Activated CD8-positive, alpha-beta memory T cell treated with anti-CD3 and anti-CD28 coated beads for 1 hour (primary cell): ENCODE data around the gene RAET1E.
A peak's percentile ranks its signal among the peaks of the same experiment; 100 is the strongest.
"Not testable (repeated sequence)": the region's sequence is repeated elsewhere in the genome, so short reads cannot be mapped to it uniquely, and the experiment has no call there.

Experiments
- DNase-seq, 2 donors: peaks; one replicate each; pipeline ENCODE4 v3.0.0-alpha.2; 2020; ENCODE audit warnings: low read depth in 1 of 2; ENCODE audit errors: extremely low read depth in 1 of 2

RAET1E gene

DNA sequence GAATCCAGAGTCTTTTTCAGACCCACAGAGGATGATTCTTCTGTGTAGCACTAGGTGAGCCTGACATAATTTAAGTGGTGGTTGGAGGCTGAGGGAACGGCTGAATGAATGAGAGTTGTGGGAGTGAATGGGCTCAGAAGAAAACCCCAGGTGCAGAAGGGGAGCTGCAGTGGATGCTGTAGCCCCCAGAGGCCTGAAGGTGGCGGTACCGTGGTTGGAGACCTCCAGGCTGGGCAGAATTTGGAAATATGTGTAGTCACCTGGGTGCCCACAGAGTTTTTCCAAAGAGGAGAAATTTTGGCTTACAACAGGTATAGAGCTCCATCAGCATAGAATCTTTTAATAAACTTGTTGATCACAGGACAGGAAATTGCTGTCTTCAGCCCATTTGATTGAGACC, 31.5 kb upstream of the RAET1E start:
- no peak for DNase-seq

DNA sequence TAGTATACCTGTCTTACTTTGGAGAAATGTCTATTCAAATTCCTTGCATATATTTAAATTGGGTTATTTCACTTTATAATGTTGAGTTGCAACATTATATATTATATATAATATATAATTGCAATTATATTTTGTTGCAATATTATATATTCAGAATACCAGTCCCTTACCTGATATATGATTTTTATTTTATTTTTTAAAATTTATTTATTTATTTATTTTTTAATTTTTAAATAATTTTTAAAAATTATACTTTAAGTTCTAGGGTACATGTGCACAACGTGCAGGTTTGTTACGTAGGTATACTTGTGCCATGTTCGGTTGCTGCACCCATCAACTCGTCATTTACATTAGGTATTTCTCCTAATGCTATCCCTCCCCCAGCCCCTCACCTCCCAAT, 29.1 kb upstream of the RAET1E start:
- not testable (repeated sequence) for DNase-seq

DNA sequence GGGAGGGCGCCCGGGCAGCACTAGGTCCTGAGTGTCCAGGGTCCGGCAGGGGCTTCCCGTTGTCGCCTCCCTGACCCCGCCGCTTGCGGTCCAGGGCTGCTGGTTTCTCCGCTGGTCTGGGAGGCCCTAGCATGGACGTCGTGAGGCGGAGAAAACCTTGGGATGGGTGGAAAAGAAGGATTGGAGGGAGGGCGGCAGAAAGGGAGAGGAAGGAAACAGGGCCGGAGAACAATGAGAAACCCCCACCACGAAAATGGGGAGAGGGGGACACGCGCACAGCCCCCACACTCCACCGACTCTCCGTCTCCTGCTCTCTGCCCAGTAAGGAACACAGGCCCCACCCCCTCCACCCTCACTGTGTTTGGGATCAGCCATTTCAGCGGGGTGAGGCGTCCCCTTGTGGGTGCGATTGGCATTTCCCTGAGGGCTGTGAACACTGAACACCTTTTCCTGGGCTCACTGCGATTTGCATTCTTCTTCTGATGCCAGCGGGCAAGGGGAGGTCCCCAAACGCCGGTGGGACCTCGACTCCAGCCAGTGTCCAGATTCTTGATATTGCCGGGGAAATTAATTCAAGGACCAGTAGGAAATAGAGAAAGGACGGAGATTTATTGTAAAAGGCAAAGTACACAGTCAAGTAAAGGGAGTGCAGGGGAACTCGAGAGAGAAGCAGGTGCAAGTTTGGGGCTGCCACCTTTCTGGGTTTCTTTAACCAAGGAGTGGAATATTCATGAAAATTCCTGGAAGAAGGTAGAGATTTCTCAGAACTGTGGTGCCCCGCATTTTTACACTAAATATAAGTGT, 28.3 kb upstream of the RAET1E start:
- peak; percentile 30 to 55 for DNase-seq

DNA sequence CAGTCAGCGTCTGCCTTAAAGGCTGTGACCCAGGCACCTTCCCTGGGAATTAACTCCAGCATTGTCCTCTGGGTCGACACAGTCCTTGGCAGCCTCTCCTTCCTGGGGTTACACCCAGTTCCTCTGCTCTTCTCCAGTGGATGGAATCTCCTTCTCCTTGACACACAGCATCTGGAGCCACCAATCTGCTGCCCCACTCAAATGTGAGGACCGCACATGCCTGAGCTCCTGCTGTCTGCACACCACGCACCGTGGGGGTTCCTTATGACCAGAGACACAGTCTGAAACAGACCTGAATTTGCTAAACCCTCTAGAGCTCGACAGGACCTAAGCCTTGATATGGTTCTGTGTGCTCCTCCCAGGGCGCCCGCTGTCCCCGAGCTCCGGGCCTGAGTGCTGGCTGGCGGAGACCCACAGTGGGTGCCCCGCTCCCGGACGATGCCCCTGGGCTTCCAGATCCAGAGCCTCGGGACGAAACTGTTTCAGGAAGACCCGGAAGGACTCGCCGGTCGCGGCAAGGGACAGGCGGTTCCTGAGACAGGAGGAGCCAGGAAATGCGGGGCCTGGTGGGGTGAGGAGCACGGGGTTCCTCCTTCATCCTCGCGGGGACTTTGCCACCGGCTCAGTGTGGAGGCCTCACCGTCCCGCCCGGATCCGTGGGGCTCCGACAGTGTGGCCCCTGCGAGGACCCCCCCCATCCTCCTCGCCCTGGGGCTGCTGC, 27.5 kb upstream of the RAET1E start:
- no peak for DNase-seq

DNA sequence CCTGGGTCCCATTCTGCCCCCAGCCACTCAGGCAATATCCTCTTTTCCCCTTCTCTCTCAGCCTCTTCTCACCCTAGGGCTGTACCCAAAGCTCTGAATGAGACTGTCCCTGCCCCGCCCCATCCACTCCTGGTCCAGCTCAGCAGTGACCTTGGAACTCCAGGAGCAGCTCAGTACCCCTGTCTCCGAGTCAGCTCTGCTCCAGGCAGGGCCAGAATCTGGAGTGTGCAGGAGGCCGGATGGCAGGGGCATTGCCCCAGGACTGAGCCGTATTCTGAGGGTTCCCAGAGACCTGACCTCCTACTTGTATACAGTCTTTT, 27.0 kb upstream of the RAET1E start:
- no peak for DNase-seq

DNA sequence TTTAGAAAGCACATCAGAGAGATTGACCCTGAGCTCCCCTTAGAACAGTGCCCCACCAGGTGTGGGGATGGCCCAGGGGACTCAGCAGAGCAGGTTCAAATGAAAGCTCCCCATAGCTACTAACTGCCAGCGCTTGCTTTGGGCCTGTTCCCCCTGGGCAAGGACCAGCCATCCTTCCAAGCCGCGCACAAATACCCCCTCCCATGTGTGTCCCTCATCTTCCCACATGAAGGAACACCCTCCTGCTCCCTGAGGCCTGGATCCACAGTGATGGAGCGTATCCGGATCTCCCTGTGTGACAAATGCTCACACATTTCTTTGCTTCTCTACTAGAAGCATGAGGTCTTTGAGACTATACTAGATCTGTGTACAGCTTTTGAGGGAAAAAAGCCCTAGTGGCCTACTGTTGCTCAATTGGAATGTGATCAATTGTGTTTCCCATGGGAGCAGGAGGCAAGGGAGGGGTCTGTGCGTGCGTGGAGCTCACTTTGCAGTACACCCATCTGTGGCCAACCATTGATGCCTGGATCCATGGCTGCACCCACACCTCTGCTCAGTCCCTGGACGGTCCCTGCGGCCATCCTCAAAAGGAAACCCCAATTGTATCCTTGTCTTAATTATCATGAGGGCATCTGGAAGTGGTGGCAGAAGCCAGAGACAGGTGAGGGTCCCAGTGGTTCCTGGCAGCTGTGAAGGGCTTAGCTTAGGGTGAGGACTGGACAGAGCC, 26.5 kb upstream of the RAET1E start:
- no peak for DNase-seq

DNA sequence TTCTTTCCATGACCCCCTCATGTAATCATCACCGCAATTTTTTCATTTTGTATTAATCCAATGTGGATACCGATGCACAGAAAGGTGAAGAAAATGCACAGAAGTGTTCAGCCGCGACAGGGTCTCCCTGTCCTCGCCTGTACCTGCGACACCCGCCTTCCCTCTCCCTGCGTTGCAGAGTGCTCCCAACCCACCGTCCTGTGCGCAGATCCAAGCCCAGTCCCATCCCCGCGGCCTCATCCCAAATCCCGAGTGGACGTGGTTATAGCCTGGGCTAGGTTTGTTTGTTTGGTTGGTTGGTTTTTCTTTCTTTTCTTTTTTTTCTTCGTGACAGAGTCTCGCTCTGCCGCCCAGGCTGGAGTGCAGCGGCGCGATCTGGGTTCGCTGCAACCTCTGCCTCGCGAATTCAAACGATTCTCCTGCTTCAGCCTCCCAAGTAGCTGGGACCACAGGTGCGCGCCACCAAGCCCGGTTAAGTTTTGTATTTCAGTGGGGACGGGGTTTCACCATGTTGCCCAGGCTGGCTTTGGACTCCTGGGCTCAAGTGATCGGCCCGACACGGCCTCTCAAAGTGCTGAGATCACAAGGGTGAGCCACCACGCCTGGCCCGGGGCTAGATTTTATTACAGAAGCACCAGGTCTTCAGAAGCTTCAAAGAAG, 25.5 kb upstream of the RAET1E start:
- DNase-seq, result no peak

DNA sequence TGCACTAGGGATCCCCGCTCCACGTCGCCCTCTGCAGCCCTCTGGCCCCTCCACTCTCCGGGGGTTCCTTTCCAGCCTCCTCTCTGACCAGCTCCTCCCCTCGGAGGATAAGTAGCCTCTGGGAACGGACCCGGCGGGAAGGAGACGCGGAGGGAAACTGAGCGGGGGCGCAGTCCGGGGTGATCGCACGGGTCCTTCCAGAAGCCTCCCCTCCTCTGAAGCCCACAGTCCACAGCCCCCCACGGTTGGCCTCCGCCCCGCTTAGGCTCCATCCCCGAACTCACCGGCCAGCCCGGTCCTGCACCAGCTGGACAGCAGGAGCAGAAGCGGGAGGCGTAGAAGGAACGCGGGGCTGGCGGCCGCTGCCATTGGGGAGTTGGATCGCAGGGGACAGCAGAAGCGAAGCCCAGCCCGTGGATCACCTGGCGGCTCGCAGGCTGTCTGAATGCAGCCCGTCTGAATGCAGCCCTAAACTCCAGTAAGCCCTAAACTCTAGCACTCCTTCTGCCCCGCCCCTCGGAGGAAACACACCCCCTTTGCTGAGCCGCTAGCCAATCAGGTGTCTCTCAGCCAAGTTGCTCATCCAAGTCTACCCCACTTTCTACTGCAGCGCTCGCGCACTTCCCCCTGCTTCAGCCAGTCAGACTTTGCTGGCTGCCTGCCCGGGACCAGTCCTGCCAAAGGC, 24.9 kb upstream of the RAET1E start, which contains the start of gene RAET1G:
Gene RAET1G, minus strand, starts transcription at position 480 of the 685 bp plus-strand sequence. Its CDS starts 111 bp downstream, at position 369.
- DNase-seq, result peak; percentile 56 to 75

DNA sequence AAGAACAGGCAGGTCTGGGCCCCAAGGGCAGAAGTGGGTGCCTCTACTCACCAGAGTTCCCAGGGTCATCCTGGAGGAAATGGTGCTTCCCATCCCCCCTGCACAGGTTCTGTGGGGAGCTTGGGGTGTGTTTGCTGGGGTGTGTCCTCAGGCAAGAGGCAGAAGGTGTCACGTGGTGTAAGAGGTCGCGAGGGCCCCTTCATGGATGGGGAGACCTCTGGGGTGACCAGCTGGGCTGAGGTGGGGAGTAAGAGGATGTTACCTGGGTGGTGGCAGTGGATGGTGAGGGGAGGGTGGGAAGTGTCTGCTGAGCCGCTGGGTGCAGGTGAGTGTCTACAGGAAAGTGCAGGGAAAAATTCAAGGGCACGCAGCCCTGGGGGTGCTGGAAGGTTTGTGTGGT, 24.2 kb upstream of the RAET1E start:
- DNase-seq, result not testable (repeated sequence)

DNA sequence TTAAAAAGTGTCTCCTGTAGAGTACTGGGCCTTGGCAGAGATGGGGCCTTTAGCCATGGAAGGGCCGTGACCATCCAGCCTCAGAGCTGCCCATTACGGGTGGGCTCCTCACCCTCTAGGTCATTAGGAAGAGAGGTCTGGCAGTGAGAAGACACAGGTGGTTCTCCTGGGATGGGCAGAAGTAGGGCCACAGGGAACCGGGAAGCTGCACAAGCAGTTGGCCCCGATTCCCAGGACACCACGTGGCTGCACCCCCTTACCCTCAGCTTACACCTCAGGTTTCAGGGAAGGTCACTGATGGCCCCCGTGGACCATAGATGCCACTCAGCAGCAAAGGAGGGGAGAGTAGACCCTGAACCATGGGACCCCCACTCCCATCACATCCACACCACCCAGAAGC, 23.4 kb upstream of the RAET1E start:
- no peak for DNase-seq

DNA sequence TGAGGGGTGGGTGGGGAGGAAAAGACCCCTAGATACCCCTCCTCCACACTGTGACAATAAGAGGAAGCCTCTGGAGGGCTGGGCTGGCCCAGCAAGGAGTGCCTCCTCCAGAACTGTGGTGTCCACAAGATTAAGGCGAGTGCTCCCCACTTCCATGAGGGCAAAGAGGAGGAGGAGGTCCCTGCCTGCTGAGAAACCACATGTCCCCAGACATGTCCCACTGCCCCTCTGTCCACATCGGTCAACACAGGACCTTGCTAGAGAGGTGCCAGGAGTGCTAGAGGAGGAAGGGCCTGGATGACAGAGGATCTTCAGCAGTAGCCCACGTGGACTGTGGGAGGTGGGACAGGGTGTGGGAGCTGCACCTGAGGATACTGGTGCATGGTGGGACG, 21.9 kb upstream of the RAET1E start:
- DNase-seq, result no peak

DNA sequence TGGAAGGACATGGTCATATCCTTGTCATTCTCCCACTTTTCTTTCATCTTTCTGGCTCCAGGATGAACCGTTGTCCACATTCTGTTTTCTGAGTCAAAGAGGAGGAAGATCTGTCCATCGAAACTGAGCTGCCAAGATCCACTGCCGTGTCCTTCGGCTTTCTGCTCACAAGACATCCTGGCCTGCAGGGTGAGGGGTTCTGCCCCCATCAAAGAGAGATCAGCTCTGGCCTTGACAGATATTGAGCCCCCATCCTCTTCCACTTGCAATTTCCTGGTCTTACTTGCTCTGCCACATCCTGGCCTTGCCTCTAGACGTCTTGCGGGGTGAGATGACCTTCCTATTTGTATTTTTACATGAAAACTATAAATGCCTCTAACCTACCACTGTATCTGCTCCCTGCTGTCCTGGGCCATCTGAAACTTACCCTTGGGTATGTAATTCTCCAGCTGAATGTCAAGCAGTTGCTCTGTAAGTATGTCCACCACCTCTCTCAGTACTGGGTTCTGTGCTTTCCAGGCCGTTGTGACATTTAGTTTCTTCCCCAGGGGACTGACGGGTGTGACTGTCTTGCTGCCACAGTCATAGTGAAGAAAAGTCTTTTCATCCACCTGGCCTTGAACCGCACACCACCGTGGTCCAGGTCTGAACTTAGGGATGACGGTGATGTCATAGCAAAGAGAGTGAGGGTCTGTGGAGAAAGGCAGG, 21.4 kb upstream of the RAET1E start:
- not testable (repeated sequence) for DNase-seq

DNA sequence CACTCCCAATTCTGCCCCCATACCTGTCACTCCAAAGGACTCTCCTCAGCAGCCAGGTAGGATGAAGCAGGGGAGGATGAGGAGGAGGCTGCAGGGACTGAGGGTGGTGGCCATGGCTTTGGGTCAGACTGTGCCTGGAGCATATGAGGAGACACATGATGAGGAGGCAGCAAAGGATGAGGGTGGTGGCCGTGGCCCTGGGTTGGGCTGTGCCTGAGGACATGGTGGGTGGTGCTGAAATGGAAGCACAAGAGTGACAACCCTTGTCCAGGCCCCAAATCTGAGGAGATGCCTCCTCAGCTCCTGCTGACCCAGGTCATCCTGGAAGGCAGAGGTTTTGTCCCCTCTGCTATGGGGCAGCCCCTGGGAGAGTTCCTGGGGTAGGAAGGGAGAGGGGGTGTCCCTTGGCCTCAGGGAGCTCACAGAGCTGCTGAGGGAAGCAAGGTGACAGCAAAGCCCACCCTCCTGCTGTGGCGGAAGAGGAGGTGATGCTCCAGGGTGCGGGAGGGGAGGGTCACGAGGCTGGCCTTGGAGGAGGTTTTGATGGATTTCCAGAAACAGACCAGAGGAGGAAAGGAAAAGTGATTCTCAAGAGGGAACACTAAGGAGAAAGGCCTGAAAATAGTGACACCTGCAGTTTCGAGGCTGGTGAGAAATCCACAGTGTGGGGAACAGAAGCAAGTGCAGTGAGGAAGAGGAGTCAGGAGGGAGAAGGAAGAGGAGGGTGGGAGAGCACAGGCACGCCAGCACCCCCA, 20.4 kb upstream of the RAET1E start:
- no peak for DNase-seq

DNA sequence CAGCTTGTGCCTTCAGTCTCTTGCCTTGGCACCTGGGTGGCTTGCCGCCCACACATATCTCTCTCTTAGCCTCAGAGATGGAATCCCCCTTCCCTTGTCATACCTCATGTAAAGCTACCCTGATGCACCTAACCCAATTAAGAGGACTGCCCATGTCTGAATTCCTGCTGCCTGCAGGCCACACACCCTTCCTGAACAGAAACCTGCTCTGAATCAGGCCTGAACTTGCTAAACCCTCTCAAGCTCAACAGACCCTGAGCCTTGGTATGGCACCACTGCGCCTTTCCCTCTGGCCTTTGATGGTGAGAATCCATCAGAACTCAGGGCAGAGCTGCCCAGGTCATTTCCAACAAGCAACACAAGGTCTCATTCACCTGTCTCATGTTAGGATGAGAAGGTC, 19.8 kb upstream of the RAET1E start:
- DNase-seq, result no peak

DNA sequence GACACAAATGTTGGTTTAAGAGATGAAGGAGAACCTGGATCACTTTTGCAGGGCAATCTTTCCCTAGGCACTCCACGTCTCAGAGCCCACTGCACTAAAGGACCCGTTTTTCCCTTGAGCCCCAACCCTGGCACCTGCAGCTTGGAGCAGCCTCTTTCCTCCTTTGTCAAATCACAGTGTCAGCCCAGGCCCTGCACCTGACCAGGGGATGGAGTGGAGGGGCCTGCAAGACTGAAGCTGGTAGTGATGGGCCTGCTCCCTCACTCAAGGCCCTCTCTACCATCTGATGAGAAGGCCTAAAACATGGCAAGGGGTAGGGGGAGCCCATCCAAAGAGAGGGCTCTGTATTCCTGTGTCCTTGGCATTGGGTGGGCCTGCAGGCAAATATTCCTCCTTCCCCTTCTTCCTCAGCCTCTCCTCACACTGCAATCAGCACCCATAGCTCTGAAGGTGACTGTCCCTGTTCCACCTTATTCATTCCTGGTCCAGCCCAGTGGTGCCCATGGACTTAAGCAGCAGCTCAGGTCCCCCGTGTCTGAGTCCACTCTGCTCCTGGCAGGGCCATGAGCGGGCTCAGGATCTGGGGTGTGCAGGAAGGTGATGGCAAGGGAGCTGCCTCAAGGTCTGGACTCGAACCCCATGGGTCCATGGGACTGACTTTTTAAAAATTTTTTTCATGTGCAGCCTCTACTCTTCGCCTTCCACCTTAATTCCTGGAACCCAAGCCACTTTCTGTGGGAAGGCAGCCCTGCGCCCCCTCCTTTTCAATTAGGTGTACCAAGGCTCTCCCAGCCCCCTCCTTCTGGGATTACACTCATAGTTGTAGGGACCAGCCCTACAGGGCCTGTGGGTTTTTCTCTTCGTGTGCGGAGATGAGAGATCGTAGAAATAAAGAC, 18.3 kb upstream of the RAET1E start:
- DNase-seq, result no peak

DNA sequence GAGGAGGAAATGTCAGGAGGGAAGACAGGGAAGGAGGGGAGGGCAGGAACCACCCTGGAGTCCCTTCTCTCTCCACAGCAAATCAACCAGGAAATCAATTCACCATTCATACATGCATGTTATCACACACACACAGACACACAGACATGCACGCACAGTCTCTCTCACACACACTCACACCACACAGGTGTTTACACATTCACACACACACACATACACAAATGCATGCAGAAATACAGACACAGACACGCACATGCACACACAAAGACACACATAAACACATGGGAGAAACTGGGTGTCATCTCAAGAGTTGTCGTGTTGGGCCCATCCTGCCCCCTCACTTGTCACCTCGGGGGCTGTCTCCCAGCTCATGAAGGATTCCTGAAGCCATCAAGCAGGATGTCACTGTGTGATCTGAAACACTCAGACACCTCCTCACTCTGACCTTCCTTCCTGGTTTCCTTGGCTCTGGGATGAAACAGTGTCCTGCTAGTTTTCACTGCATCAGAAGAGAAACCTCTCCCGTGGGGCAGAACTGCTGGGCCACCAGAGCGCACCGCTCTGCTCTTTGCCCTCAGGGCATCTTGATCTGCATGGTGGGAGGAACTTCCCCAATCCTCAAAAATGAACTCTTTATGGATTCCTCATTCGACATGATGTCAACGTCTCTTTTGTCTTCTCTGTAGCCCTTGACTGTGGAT, 15.8 kb upstream of the RAET1E start:
- no peak for DNase-seq

DNA sequence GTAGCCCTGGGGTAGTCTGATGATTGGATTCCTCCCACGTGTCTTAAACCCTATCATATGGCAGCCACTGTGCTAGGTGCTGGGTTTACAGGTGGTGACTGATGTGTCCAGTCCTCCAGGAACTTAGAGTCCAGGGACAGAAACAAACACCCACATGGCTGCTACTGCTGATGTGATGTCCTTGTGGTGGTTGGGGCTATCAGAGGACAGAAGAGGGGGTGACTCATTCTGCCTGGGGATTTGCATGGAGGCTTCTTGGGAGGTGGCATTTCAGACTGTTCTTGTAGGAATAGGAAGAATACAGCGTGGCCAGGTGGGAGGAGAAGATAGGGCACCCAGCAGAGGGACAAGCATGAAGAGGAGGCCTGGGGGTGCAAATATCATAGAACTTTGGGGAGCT, 15.2 kb upstream of the RAET1E start:
- no peak for DNase-seq

DNA sequence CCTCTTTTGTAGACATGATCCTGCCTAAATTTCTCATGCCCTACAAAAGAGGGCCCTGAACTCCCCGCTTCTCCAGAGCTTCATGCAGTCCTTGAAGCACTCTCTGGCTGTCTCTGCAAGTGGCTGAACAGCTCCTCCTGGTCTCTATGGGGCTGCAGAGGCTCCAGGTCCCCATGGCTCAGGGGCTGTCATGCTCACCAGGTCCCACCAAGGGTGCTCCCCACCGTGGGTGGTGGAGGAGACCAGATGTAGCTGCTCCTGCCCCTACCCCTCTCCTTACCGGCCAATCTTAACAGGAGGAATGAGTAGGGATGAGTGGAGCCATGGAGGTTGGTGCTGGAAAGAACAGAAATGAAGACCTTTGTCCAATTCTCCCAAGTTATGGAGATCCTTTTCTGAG, 14.8 kb upstream of the RAET1E start:
- DNase-seq, result not testable (repeated sequence)
